ENCODE results near the gene MYH14. TPM values are rescaled to one million over a fixed set of nuclear protein-coding genes. Genes with fewer than 3 reads are reported as not detected.

Gene MYH14
- total and polyA plus RNA-seq, 12 donors = 0.22 to 8.5 (median 3.1) TPM

- DNase-seq = no peak
- intact Hi-C loops (cut with DNase I) = no loop called here
- no peaks in the 10 kb centered on the region for H3K27me3 ChIP-seq
- peaks cover 0 to 10% (median 3%) of the 10 kb centered on the region in 3 donors for H3K9me3 ChIP-seq (replicated peaks in 1 of 3)
- no peak overlapping the region for H3K4me3 ChIP-seq
- no peak overlapping the region for H3K27ac ChIP-seq
- no peaks in the 10 kb centered on the region for H3K36me3 ChIP-seq (replicated peaks in 1 of 2)
- no peaks in the 10 kb centered on the region for H3K4me1 ChIP-seq (replicated peaks in 1 of 2)
- TF ChIP-seq CTCF (IDR thresholded peaks at IDR 0.05) = no peak
- no peak for TF ChIP-seq POLR2A (IDR thresholded peaks at IDR 0.05)
- WGBS, 4 donors = 85 to 94% (median 93%) methylated on average over 15 to 18 of the region's 18 CpGs
Observed at GRCh38 chr19:50286443-50286842, 83.0 kb downstream of the MYH14 start.

GRCh38 chr19:50287331-50287730 is 83.9 kb downstream of the MYH14 start:
- H3K27ac ChIP-seq = no peak overlapping the region
- H3K4me3 ChIP-seq = no peak overlapping the region
- intact Hi-C loops (cut with DNase I) = no loop called here
- H3K36me3 ChIP-seq (replicated peaks in 1 of 2) = no peaks in the 10 kb centered on the region
- 80 to 84% (median 83%) methylated on average over 2 of the region's 2 CpGs for WGBS, 4 donors
- no peaks in the 10 kb centered on the region for H3K27me3 ChIP-seq
- no peak for DNase-seq
- peaks cover 0 to 10% (median 3%) of the 10 kb centered on the region in 3 donors for H3K9me3 ChIP-seq (replicated peaks in 1 of 3)
- no peaks in the 10 kb centered on the region for H3K4me1 ChIP-seq (replicated peaks in 1 of 2)
- TF ChIP-seq POLR2A (IDR thresholded peaks at IDR 0.05) (no peak), CTCF (IDR thresholded peaks at IDR 0.05) (no peak)

- no peak for DNase-seq
- no peaks in the 10 kb centered on the region for H3K4me1 ChIP-seq (replicated peaks in 1 of 2)
- H3K9me3 ChIP-seq (replicated peaks in 1 of 3) = peaks cover 0 to 10% (median 3%) of the 10 kb centered on the region in 3 donors
- intact Hi-C loops (cut with DNase I) = no loop called here
- H3K27me3 ChIP-seq = no peaks in the 10 kb centered on the region
- H3K36me3 ChIP-seq (replicated peaks in 1 of 2) = no peaks in the 10 kb centered on the region
- TF ChIP-seq CTCF (IDR thresholded peaks at IDR 0.05) (no peak), POLR2A (IDR thresholded peaks at IDR 0.05) (no peak)
- H3K4me3 ChIP-seq = no peak overlapping the region
- no peak overlapping the region for H3K27ac ChIP-seq
- WGBS, 4 donors = 71 to 77% (median 76%) methylated on average over 5 of the region's 5 CpGs
Observed at GRCh38 chr19:50288954-50289353, 85.5 kb downstream of the MYH14 start.

- no peak overlapping the region for H3K27ac ChIP-seq
- no peak for TF ChIP-seq POLR2A (IDR thresholded peaks at IDR 0.05)
- TF ChIP-seq CTCF (IDR thresholded peaks at IDR 0.05) = no peak
- intact Hi-C loops (cut with DNase I) = no loop called here
- no peak overlapping the region for H3K4me3 ChIP-seq
- H3K9me3 ChIP-seq (replicated peaks in 1 of 3) = peaks cover 0 to 10% (median 3%) of the 10 kb centered on the region in 3 donors
- 62 to 69% (median 68%) methylated on average over 6 of the region's 6 CpGs for WGBS, 4 donors
- no peaks in the 10 kb centered on the region for H3K4me1 ChIP-seq (replicated peaks in 1 of 2)
- DNase-seq = no peak
- no peaks in the 10 kb centered on the region for H3K27me3 ChIP-seq
- no peaks in the 10 kb centered on the region for H3K36me3 ChIP-seq (replicated peaks in 1 of 2)
Observed at GRCh38 chr19:50290011-50290410, 86.6 kb downstream of the MYH14 start.
